GM19023 (cell line): ENCODE measurements around the gene KIT.

Source experiments
- ATAC-seq: cut with Tn5 transposase; IDR thresholded peaks from one replicate; pipeline ENCODE4 v1.9.1; 2021; ENCODE audit warnings: mild to moderate bottlenecking, moderate library complexity; ENCODE audit not compliant: unreplicated experiment

The KIT gene

DNA sequence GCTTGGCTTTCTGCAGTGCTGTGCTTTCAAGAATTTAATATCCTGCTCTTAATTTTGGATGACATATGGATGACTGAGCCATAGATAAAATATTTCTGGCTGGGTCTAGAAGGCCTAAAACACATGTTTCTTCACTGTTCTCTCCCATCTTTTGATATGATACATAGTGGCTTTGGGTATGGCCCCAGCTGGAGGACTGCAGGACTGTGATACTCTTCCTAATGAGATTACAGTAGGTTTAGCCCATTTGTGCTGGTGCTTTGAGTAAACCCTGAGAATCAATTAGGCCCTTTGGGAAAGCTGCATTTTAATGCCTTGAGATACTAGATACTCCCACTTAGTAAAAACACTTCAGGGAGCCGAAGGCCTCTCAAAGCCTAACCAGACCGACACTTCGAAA is 38.0 kb downstream of the KIT start:
- no peak for ATAC-seq

- ATAC-seq, result no peak
Measured at GRCh38 chr4:54696649-54697048, 38.9 kb downstream of the KIT start.

- ATAC-seq, result no peak
Measured at GRCh38 chr4:54700986-54701385, 43.2 kb downstream of the KIT start.

DNA sequence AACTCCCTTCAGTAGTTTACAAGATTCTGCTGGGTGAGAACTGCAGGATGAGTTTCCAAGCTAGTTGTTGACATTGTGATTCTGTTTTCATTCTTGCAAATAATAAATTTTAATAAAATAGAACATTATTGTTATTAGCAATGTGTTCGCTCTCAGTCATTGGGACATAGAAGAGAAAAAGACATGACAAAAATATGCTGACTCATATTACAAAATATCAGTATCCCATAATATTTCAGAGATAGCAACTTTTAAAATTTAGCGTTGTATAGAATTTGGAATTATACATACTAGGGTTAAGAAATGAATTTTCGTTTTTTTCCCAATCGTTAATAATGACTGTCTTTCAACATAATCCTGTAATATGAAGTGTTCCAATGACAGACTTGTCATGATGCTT is 45.4 kb downstream of the KIT start:
- ATAC-seq, result no peak

DNA sequence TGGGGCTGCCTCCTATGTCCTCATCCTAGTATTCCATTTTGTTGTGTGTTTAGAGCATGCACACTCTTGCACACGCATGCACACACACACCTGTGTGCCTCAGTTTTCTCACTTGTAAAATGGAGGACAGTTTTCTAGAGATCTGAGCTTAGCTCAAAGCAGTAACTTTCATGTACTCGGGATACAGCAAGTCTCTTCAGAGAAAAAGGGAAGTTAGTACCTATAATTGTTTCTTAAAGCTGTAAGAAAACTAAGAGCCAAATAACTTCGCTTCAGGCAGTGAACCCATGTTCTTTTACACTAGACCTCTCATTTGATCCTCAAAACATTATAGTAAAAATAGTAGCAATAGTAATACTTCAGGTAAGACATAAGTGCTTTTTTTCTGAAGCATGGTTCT is 49.6 kb downstream of the KIT start:
- no peak for ATAC-seq

DNA sequence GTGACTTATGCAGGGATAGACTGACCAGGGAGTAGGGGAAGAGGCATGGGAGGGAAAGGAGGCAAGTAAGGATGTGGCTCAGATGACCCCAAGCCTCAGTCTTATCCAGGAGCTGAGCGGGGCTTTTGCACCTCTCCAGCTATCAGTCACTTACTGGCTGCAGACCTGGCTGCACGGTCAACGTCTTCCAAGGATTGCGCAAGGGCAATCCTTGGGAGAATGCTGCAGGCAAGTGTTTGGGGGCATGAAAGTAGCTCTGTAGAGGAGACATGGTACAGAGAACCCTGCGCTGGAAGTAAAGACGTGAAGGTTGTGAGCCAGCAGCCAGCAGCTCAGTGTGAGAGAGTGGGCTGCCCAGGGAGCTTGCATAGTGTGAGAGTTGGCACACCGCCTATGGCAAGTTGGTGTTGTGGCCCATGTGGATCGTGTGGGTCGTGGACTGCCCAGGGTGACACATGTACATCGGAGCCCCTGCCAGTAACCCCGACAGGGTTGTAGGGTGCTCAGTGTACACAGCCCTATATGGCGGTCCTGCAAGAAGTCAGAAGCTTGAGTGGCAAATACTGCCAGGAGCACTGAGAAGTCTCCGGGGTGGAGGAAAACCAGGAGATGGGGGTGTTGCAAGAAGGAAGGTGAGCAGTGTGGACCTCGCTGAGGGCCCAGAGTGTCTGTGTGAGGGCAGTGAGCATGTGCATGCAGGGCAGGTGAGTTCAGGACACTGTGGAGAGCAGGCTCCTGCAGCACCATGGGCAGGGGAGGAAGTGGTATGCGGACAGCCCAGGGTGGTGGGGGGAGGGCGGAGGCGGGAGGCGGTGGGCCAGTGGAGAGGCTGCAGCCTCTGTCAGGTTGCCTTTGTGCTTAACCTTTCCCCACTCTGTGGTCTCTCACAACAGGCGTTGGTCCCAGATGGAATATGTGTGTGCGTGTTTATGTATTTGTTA is 50.9 kb downstream of the KIT start:
- ATAC-seq, result no peak

DNA sequence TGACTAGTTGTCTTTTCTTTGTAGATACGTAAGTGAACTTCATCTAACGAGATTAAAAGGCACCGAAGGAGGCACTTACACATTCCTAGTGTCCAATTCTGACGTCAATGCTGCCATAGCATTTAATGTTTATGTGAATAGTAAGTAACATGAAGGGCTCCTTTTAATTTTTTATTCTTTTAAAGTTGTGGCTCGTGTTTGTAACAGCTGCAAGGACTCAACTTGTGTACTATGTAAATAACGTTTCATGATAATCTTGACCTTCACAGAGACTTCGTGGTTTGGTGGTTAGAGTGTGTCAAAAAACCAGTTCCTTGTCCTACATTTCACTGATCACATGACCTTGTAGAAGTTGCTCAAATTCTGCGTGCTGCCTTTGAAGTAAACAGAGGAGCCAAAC is 51.6 kb downstream of the KIT start:
- ATAC-seq, result peak; percentile 50

DNA sequence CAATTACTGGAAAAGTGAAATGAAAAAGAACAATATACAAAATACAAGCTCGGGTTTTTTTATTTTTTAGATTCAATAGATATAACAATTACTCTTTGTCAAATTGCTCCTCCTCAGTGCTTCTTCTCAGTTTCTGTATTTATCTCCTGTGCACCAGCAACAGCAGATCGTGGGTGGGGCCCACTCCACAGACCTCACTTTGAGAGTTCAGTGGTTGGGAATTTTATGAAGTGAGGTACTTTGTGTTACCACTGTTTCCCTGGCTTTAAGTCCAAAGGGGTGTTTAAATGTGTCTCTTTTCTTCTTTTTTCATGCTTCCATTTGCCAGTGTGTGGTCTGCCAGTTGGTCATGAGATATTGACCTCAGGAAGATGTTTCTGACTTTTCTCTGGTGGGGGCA is 54.4 kb downstream of the KIT start:
- no peak for ATAC-seq

GRCh38 chr4:54714631-54715030 is 56.9 kb downstream of the KIT start:
- no peak for ATAC-seq

DNA sequence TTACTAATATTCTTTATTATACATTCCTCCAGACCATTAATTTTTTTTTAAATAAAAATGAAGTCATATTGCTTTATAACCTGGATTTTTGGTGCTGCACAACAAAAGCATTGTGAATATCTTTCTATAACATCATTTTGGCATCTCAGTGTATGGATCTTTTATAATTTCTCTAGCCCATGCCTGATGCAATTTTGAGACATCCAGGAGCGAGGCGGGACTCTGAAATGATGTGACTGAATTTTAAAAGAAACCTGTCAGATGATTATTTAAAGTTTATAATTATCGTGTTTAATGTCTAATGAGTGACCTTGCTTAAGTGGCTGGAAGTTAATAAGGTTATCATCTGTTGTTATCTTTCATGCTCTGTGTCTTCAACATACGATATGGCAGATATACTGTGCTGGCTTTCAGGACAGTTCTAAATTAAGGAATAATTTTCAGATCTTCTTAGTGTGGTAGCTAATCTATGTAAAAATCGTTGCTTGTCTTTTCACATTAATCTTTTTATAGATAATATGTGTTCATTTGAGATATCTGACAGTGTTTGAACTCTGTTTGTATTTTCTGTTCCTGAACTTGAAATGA is 58.8 kb downstream of the KIT start:
- no peak for ATAC-seq

GRCh38 chr4:54717694-54718093 is 59.9 kb downstream of the KIT start:
- no peak for ATAC-seq

DNA sequence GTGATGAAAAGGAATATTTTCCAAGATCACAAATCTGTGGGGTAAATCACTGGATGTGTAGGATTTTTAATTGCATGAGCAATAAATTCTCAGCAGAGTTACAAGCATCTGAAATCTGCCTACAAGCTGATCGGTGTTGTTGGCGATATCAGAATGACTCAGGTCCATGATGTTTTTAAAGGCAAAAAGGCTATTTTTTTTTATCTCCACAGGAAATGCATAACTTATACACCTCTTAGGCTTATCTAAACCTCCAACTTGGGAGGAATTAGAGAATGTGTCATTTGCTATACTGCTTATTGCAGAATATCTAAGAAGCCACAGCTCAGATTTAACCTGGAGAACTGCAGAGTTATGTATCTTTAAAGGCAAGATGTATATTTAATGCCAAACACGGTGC is 61.6 kb downstream of the KIT start:
- no peak for ATAC-seq

GRCh38 chr4:54723220-54723619 is 65.5 kb downstream of the KIT start:
- no peak for ATAC-seq

DNA sequence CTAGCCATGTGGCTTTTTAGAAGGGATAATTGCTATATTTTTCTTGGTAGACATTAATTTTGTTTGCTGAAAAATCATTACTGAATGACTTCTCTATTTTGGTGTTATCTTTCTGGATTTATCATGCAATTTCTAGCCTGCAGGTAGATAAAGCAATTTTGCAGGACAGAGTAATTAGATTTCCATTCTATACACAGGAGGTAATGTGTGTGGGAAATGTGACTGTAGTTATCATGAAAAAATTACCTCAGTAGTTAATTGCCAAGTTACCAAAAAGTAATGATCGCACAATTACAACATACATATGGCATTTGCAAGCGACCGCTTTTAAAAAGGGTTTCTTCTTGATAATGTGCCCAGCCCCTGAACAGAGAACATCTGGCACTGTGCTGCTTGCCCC is 66.1 kb downstream of the KIT start:
- no peak for ATAC-seq

DNA sequence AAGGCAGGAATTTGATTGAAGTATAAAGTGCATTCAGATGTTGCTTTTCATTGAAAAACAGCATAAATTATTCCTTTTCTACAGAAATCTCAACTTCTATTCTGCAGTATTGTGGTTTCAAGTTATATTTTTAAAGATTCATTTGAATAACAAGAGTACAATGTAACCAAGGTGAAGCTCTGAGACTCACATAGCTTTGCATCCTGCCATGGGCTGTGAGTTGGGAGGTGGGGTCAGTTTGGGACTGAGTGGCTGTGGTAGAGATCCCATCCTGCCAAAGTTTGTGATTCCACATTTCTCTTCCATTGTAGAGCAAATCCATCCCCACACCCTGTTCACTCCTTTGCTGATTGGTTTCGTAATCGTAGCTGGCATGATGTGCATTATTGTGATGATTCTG is 69.2 kb downstream of the KIT start:
- ATAC-seq, result peak; percentile 43

- peak; percentile 58 for ATAC-seq
Measured at GRCh38 chr4:54727346-54727745, 69.6 kb downstream of the KIT start.

DNA sequence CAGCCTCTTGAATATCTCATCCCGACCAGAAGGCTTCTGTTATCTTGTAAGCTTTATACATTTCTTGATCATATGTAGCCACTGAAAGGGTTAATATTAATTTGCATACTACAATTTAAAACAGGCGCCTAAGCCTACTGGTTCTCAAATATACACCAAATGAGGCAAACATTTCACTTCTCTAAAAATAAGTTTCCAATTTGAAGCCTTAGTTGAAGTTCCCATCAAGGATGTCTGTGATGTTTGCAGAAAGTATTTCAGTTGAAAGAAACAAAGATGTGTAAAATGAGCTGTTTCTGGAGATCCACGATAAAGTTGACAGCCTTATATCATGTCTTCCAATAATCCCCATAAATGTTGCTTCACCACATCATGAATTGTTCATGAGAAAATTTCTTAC is 70.6 kb downstream of the KIT start:
- no peak for ATAC-seq

- no peak for ATAC-seq
Measured at GRCh38 chr4:54729256-54729655, 71.5 kb downstream of the KIT start.

DNA sequence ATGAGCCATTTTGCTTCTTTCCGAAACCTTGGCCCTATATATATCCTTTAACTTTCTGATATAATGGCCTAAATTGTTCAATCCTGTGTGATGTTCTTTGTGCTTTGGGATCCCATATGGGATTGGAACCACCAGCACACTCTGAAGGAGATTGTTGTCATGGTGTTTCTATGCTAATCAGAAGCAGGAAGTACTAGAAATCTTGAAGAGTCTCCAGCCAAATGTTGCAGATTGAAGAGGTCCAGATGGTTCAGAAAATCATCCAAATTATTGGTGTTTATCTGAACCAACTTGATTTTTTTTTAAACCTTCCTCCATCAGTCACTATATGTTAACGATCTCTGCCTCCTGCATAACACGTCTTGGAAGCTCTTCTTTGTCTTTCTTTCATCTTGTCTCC is 72.8 kb downstream of the KIT start:
- no peak for ATAC-seq

- ATAC-seq, result no peak
Measured at GRCh38 chr4:54731552-54731951, 73.8 kb downstream of the KIT start.

GRCh38 chr4:54731976-54732375 is 74.2 kb downstream of the KIT start:
- no peak for ATAC-seq

GRCh38 chr4:54737421-54737820 is 79.7 kb downstream of the KIT start:
- no peak for ATAC-seq

DNA sequence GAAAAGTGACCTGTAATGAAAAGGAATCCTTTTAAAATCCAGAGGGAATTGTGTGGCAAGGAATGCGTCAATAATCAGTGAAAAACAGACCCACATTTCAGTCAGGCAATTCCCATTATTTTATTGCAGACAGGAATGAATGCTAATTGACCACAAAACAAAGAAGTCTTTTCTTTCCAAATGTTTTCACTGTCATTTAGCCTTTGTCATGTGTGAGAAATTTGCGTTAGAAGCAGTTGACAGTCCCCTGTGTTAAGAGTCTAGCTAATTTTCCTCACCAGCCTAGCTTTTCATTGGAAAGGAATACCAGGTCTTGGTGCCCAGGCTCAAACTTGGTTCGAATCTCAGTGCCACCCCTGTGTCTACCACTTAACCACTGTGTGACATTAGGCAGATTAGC is 83.4 kb downstream of the KIT start:
- no peak for ATAC-seq
